Choroid plexus epithelial cell (primary cell): ENCODE measurements around the gene CFAP53.
"Not testable (repeated sequence)": the region's sequence is repeated elsewhere in the genome, so short reads cannot be mapped to it uniquely, and the experiment has no call there.

Experiments used
- DNase-seq: peaks from one replicate; pipeline ENCODE4 v3.0.0-alpha.2; 2010; ENCODE audit warnings: low read depth
- H3K4me3 ChIP-seq: 2 replicates; pipeline ENCODE4 v1.5.1; 2011; ENCODE audit warnings: low read depth, mild to moderate bottlenecking, control low read depth, low read length, moderate library complexity
- CTCF ChIP-seq: conservative IDR thresholded peaks from 2 replicates; pipeline ENCODE4 v1.5.1; 2011; ENCODE audit warnings: low read depth, mild to moderate bottlenecking, control low read depth, inconsistent platforms, low read length, moderate library complexity

The CFAP53 gene

GRCh38 chr18:50232419-50232818 is 33.9 kb downstream of the CFAP53 start:
- DNase-seq = no peak
- no peak for TF ChIP-seq CTCF

GRCh38 chr18:50231621-50232020 is 34.7 kb downstream of the CFAP53 start:
- no peak for TF ChIP-seq CTCF
- DNase-seq = no peak
- no peak overlapping the region for H3K4me3 ChIP-seq

More at GRCh38 chr18:50232419-50232818, 33.9 kb downstream of the CFAP53 start:
- no peak overlapping the region for H3K4me3 ChIP-seq

- DNase-seq, H3K4me3 ChIP-seq: not testable (repeated sequence)
Observed at GRCh38 chr18:50220249-50220648, 46.0 kb downstream of the CFAP53 start.

- peak; percentile 56 for DNase-seq
- peak; percentile 67 for TF ChIP-seq CTCF
- H3K4me3 ChIP-seq = no peak overlapping the region
Observed at GRCh38 chr18:50218432-50219197, 47.7 kb downstream of the CFAP53 start.

GRCh38 chr18:50209311-50209710 is 57.0 kb downstream of the CFAP53 start:
- H3K4me3 ChIP-seq = no peak overlapping the region
- TF ChIP-seq CTCF = no peak
- DNase-seq = no peak

- DNase-seq = no peak
- TF ChIP-seq CTCF = no peak
Observed at GRCh38 chr18:50207722-50208121, 58.6 kb downstream of the CFAP53 start.

GRCh38 chr18:50203801-50204604 is 62.3 kb downstream of the CFAP53 start:
- DNase-seq = peak; percentile 64
- peak; percentile 85 for TF ChIP-seq CTCF
- H3K4me3 ChIP-seq = no peak overlapping the region

More at GRCh38 chr18:50207722-50208121, 58.6 kb downstream of the CFAP53 start:
- no peak overlapping the region for H3K4me3 ChIP-seq
